Ishikawa (cell line): ENCODE measurements around the gene ADA.

Experiments used
- CEBPB ChIP-seq: IDR thresholded peaks from 2 replicates; pipeline ENCODE4 v1.6.1; 2012
- CREB1 ChIP-seq: IDR thresholded peaks from 2 replicates; pipeline ENCODE4 v1.6.1; 2012; ENCODE audit warnings: low read depth
- EGR1 ChIP-seq: IDR thresholded peaks from 2 replicates; pipeline ENCODE4 v1.6.1; 2012
- EP300 ChIP-seq: IDR thresholded peaks from 2 replicates; pipeline ENCODE4 v1.6.1; 2012; ENCODE audit warnings: borderline replicate concordance
- FOXM1 ChIP-seq: IDR thresholded peaks from 2 replicates; pipeline ENCODE4 v1.6.1; 2012; ENCODE audit warnings: low read depth, borderline replicate concordance
- MAX ChIP-seq: IDR thresholded peaks from 2 replicates; pipeline ENCODE4 v1.6.1; 2012
- NFIC ChIP-seq: IDR thresholded peaks from 2 replicates; pipeline ENCODE4 v1.6.1; 2012
- RAD21 ChIP-seq: IDR thresholded peaks from 2 replicates; pipeline ENCODE4 v1.6.1; 2012; ENCODE audit warnings: low read depth
- REST ChIP-seq: IDR thresholded peaks from 2 replicates; pipeline ENCODE4 v1.6.1; 2012; ENCODE audit warnings: low read depth, mild to moderate bottlenecking
- TAF1 ChIP-seq: IDR thresholded peaks from 2 replicates; pipeline ENCODE4 v1.6.1; 2012; ENCODE audit warnings: low read depth, mild to moderate bottlenecking
- TCF12 ChIP-seq: IDR thresholded peaks from 2 replicates; pipeline ENCODE4 v1.6.1; 2012; ENCODE audit warnings: low read depth
- TEAD4 ChIP-seq: IDR thresholded peaks from 2 replicates; pipeline ENCODE4 v1.6.1; 2012
- YY1 ChIP-seq: IDR thresholded peaks from 2 replicates; pipeline ENCODE4 v1.6.1; 2012; ENCODE audit warnings: low read depth
- ZBTB7A ChIP-seq: IDR thresholded peaks from 2 replicates; pipeline ENCODE4 v1.6.1; 2012; ENCODE audit warnings: low read depth
- TF ChIP-seq, protein P1 (sequence below): IDR thresholded peaks from 2 replicates; pipeline ENCODE4 v1.6.1; 2012

The ADA gene

DNA sequence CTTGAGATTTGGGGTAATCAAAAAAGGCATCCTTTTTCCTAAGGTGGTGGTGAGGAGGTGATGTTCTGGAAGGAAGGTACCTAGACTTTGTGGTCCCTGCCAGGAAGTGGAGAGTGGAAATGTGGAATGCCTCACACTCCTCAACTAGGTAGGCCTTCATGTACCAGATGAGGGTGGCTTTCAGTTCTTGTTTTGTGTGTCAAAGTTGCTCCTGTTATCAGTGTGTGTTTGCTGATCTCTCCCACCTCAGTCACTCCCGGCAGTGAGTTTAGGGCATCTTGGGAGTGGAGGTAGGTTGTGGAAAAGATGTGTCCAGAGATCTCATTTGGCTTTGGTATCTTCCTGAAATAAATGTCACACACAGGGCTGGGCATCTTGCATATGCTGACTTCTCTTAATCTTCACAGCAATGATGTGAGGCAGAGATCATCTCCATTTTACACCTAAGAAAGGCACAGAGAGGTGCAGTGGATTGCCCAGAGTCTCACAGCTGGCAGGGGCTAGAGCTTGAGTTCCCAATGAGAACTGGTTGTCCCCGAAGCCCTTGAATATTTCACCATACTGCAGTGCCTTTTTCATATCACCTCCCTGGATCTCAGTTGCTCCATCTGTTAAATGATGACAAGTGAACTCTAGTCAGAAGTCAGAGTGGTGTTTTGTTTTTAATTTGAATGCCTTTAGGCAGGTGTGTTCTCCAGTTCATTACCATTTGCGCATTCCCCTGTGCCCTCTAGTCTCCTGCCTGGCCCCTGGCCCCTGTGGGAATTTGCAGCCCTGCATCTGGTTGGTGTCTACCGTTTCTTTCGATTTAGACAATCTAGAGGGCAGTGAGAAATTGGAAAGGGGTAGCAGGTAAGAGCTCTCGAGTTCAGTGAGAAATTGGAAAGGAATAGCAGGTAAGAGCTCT, 66.2 kb downstream of the ADA start:
- no peak for TF ChIP-seq RAD21

- TF ChIP-seq, protein P1, sequence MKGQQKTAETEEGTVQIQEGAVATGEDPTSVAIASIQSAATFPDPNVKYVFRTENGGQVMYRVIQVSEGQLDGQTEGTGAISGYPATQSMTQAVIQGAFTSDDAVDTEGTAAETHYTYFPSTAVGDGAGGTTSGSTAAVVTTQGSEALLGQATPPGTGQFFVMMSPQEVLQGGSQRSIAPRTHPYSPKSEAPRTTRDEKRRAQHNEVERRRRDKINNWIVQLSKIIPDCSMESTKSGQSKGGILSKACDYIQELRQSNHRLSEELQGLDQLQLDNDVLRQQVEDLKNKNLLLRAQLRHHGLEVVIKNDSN: no peak
- no peak for TF ChIP-seq RAD21
Observed at GRCh38 chr20:44584162-44584561, 67.3 kb downstream of the ADA start.

GRCh38 chr20:44583157-44583556, 68.3 kb downstream of the ADA start:
- TF ChIP-seq RAD21 (no peak), YY1 (no peak), EGR1 (no peak), EP300 (no peak), TAF1 (no peak), CREB1 (no peak), MAX (no peak), CEBPB (no peak), FOXM1 (no peak), REST (no peak), TEAD4 (no peak), ZBTB7A (no peak), TCF12 (no peak), NFIC (no peak)
- TF ChIP-seq, protein P1: no peak

GRCh38 chr20:44582311-44583025, 69.0 kb downstream of the ADA start, which contains the start of gene PKIG:
PKIG (plus strand) TSS chr20:44582579; CDS start chr20:44614557, 31,978 bp downstream.
- TF ChIP-seq CEBPB (peak; percentile 38), REST (no peak)

DNA sequence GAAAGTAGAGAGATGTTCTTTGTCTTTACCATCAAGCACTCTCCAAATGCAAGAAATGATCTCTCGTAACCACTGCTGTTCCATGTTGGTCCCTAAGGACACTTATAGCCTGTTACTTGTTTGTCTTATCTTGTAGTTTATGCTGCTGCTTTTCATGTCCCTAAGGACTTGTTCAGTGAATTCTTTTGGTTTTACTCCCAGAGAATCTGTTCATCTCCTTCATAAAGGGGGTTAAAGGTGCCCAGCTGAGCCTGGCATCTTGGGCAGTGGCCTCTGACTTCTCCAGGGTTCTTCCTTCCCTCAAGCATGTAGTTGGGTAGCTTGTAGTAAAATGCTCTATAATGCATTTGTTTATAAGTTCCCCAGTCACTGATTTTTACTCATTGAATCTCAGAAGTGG, 70.0 kb downstream of the ADA start:
- TF ChIP-seq EGR1 (no peak), NFIC (no peak), TAF1 (no peak), ZBTB7A (no peak), CEBPB (no peak), TCF12 (no peak), CREB1 (no peak), EP300 (no peak), FOXM1 (no peak), RAD21 (no peak), MAX (no peak), REST (no peak), TEAD4 (no peak), YY1 (no peak)
- TF ChIP-seq, protein P1: no peak
